GM12878 (cell line): ENCODE results near the gene COL1A1. TPM values are rescaled to one million over a fixed set of nuclear protein-coding genes. Genes with fewer than 3 reads are reported as not detected.

Experiments used
- BHLHE40 ChIP-seq, 2 experiments: fragments of 450-650 bp in 1 of 2; IDR thresholded peaks; 2 replicates each; pipeline ENCODE4 v1.6.1; 2011 to 2017; ENCODE audit warnings: low read depth in 2 of 2, borderline replicate concordance in 1 of 2, improper control_type of control experiment in 1 of 2, low read length in 1 of 2, mild to moderate bottlenecking in 1 of 2
- CTCF ChIP-seq, 3 experiments: IDR thresholded peaks in 2 of 3; conservative IDR thresholded peaks in 1 of 3; 2 replicates each; pipeline ENCODE4 v1.5.1; 2011; ENCODE audit warnings: low read depth in 3 of 3, low read length in 3 of 3, mild to moderate bottlenecking in 3 of 3, control low read depth in 2 of 3, moderate library complexity in 2 of 3, inconsistent platforms in 1 of 3, mixed read lengths in 1 of 3; ENCODE audit not compliant: control insufficient read depth in 2 of 3, insufficient read depth in 1 of 3; ENCODE audit errors: extremely low read depth in 1 of 3
- NBN ChIP-seq: fragments of 450-650 bp; IDR thresholded peaks from 2 replicates; pipeline ENCODE4 v1.6.1; 2016
- NFXL1 ChIP-seq: fragments of 450-650 bp; IDR thresholded peaks from 2 replicates; pipeline ENCODE4 v1.6.1; 2017; ENCODE audit warnings: antibody characterized with exemption, mild to moderate bottlenecking, borderline replicate concordance
- NKRF ChIP-seq: fragments of 450-650 bp; conservative IDR thresholded peaks from 2 replicates; pipeline ENCODE4 v1.6.1; 2017; ENCODE audit warnings: mild to moderate bottlenecking, moderate library complexity
- SIX5 ChIP-seq: IDR thresholded peaks from 2 replicates; pipeline ENCODE4 v1.6.1; 2011; ENCODE audit warnings: mild to moderate bottlenecking, low read depth, low read length, moderate library complexity; ENCODE audit not compliant: severe bottlenecking
- ZNF207 ChIP-seq: fragments of 450-650 bp; IDR thresholded peaks from 2 replicates; pipeline ENCODE4 v1.6.1; 2014; ENCODE audit warnings: antibody characterized with exemption, mild to moderate bottlenecking, borderline replicate concordance
- ZNF384 ChIP-seq: IDR thresholded peaks from 2 replicates; pipeline ENCODE4 v1.6.1; 2012; ENCODE audit warnings: low read depth, mild to moderate bottlenecking, low read length, improper control_type of control experiment, borderline replicate concordance
- polyA plus RNA-seq, 11 experiments: library from polyadenylated mRNA; depleted of rRNA in 4 of 11; unstranded in 6 of 11; stranded (reverse) in 5 of 11; fragments of >200 nt; fragmentation: Nextera tagmentation in 4 of 11; fragmentation: Illumina TruSeq in 1 of 11; extraction: Ambion mirVana in 4 of 11; extraction: Trizol in 1 of 11; gene quantifications; 1 replicate in 1 of 11; 2 replicates in 10 of 11; pipeline versions ENCODE4 v1.2.1 to v1.2.3, GENCODE V29; 2011 to 2016; ENCODE audit warnings: inconsistent platforms in 2 of 11, missing spikeins in 2 of 11, low read depth in 1 of 11
- total RNA-seq, 4 experiments: library from RNA; depleted of rRNA in 3 of 4; stranded (reverse); fragments of >200 nt in 3 of 4; fragmentation: Illumina TruSeq in 1 of 4; extraction: Trizol in 1 of 4; gene quantifications; 2 replicates each; pipeline versions ENCODE4 v1.2.1 to v1.2.3, GENCODE V29; 2013 to 2021

Gene COL1A1
- total and polyA plus RNA-seq, 10 of the 15 experiments (the other 5 are each of a cell fraction or from before 2014, with no cell fraction given) = 0.18 to 7.7 (median 2.3) TPM

GRCh38 chr17:50146230-50146926 is 55.1 kb downstream of the COL1A1 start (continued):
- peak; percentile 17; the same call in 1 of the 2 replicates for TF ChIP-seq NKRF
- TF ChIP-seq ZNF384 = no peak
- no peak for TF ChIP-seq BHLHE40 (IDR thresholded peaks at IDR 0.05; ENCODE audit: borderline replicate concordance in 1 of 2, low read depth in 2 of 2, low read length in 1 of 2)
- peak in 2 of 3 experiments; percentile 15 to 47; a peak in 3 of 6 replicates for TF ChIP-seq CTCF (IDR thresholded peaks at IDR 0.05 in 2 of 3, conservative IDR thresholded peaks at IDR 0.05 in 1 of 3; ENCODE audit: control insufficient read depth in 2 of 3, extremely low read depth in 1 of 3, insufficient read depth in 1 of 3, low read depth in 3 of 3, low read length in 3 of 3)
- no peak for TF ChIP-seq NBN
- no peak for TF ChIP-seq SIX5
- no peak for TF ChIP-seq ZNF207
- TF ChIP-seq NFXL1 = no peak
- TF ChIP-seq, all 136 proteins: peak for 2
